Astrocyte (in vitro differentiated cells and primary cell): ENCODE results near the gene UNC5C.

ENCODE experiments used
- CTCF ChIP-seq: IDR thresholded peaks from 2 replicates; pipeline ENCODE4 v1.5.1; 2011; ENCODE audit warnings: low read depth, mild to moderate bottlenecking, inconsistent platforms, low read length, moderate library complexity; ENCODE audit not compliant: insufficient read depth
- EZH2 ChIP-seq: IDR thresholded peaks from 2 replicates; pipeline ENCODE4 v1.6.1; 2012; ENCODE audit warnings: mild to moderate bottlenecking, low read length, inconsistent platforms; ENCODE audit not compliant: insufficient read depth

DNA sequence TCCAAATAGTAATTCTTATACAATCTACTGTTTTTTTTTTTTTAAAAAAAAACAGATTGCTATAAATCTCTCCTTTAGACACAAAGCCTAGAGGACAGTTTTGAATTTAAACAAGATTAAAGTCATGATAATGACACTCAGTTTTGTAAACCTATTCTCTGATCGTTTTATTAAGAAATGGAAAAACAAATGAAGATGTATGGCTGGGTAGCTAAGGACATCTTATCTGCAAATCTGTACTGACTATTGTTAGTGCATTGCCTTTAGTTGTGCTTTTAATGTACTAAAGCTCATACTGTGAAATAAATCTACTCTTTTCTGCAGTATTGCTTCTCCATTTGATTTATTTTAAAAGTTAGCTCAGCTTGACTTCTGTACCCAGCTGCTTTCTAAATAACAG is 155.0 kb downstream of the UNC5C start:
- no peak for TF ChIP-seq CTCF
- TF ChIP-seq EZH2, result no peak
